AG08396 (cell line): ENCODE data around the gene DISP2.
A peak's percentile ranks its signal among the peaks of the same experiment; 100 is the strongest.

Experiments
- DNase-seq: peaks from one replicate; pipeline ENCODE4 v3.0.0; 2012; ENCODE audit warnings: low spot score, mixed read lengths

Gene DISP2

GRCh38 chr15:40365624-40366456 lies 7.8 kb downstream of the DISP2 start:
- no peak for DNase-seq

GRCh38 chr15:40366457-40367370 lies 8.7 kb downstream of the DISP2 start:
- no peak for DNase-seq

- DNase-seq, result no peak
Observed at GRCh38 chr15:40367371-40367685, 9.3 kb downstream of the DISP2 start.

- peak; percentile 94 for DNase-seq
Observed at GRCh38 chr15:40367686-40368611, 9.9 kb downstream of the DISP2 start.

GRCh38 chr15:40368719-40369473 lies 10.9 kb downstream of the DISP2 start:
- DNase-seq, result no peak

GRCh38 chr15:40369474-40369869 lies 11.5 kb downstream of the DISP2 start:
- DNase-seq, result no peak

GRCh38 chr15:40369971-40370370 lies 12.0 kb downstream of the DISP2 start:
- DNase-seq, result no peak

GRCh38 chr15:40372981-40373380 lies 15.0 kb downstream of the DISP2 start:
- no peak for DNase-seq

- DNase-seq, result no peak
Observed at GRCh38 chr15:40377606-40378005, 19.6 kb downstream of the DISP2 start.

GRCh38 chr15:40379374-40379773 lies 21.4 kb downstream of the DISP2 start:
- DNase-seq, result no peak

GRCh38 chr15:40379853-40380252 lies 21.8 kb downstream of the DISP2 start:
- DNase-seq, result peak; percentile 92

- no peak for DNase-seq
Observed at GRCh38 chr15:40380636-40381035, 22.6 kb downstream of the DISP2 start.

- DNase-seq, result no peak
Observed at GRCh38 chr15:40381818-40382529, 24.0 kb downstream of the DISP2 start.

- peak; percentile 96 for DNase-seq
Observed at GRCh38 chr15:40382580-40383456, 24.8 kb downstream of the DISP2 start, which contains the start of gene KNSTRN. KNSTRN (plus strand) TSS chr15:40382721; CDS start chr15:40382836, 115 bp downstream.

- DNase-seq, result no peak
Observed at GRCh38 chr15:40386480-40386879, 28.5 kb downstream of the DISP2 start.

- no peak for DNase-seq
Observed at GRCh38 chr15:40388941-40389823, 31.2 kb downstream of the DISP2 start.

GRCh38 chr15:40389824-40390595 lies 32.0 kb downstream of the DISP2 start:
- DNase-seq, result no peak
